Measurements from ENCODE around the gene SAMD9L.

The SAMD9L gene

GRCh38 chr7:93165447-93165846 lies 17.3 kb upstream of the SAMD9L start:
- Mint-ChIP-seq H3K4me1 (no peaks in the 10 kb centered on the region), H3K36me3 (ENCODE audit: low read depth) (no peaks in the 10 kb centered on the region), H3K4me3 (no peak overlapping the region), H3K27ac (no peak overlapping the region), H3K27me3 (ENCODE audit: low read depth) (peaks cover 8% of the 10 kb centered on the region), H3K9me3 (peaks cover 8% of the 10 kb centered on the region)
- TF ChIP-seq CTCF (IDR thresholded peaks at IDR 0.05; ENCODE audit: unreplicated experiment in 3 of 3) = no peak

GRCh38 chr7:93164766-93165165 lies 16.6 kb upstream of the SAMD9L start:
- Mint-ChIP-seq H3K4me3 (no peak overlapping the region), H3K4me1 (no peaks in the 10 kb centered on the region), H3K9me3 (peaks cover 8% of the 10 kb centered on the region), H3K27me3 (ENCODE audit: low read depth) (peaks cover 8% of the 10 kb centered on the region), H3K36me3 (ENCODE audit: low read depth) (no peaks in the 10 kb centered on the region), H3K27ac (no peak overlapping the region)
- TF ChIP-seq CTCF (IDR thresholded peaks at IDR 0.05; ENCODE audit: unreplicated experiment in 3 of 3) = no peak

GRCh38 chr7:93161181-93161762 lies 13.1 kb upstream of the SAMD9L start:
- H3K4me1 Mint-ChIP-seq = no peaks in the 10 kb centered on the region
- H3K4me3 Mint-ChIP-seq = no peak overlapping the region
- H3K27ac Mint-ChIP-seq = no peak overlapping the region
- no peaks in the 10 kb centered on the region for H3K36me3 Mint-ChIP-seq (ENCODE audit: low read depth)
- H3K9me3 Mint-ChIP-seq = no peaks in the 10 kb centered on the region
- no peak for TF ChIP-seq CTCF (IDR thresholded peaks at IDR 0.05; ENCODE audit: unreplicated experiment in 3 of 3)
- no peaks in the 10 kb centered on the region for H3K27me3 Mint-ChIP-seq (ENCODE audit: low read depth)

GRCh38 chr7:93160410-93160809 lies 12.2 kb upstream of the SAMD9L start:
- H3K36me3 Mint-ChIP-seq (ENCODE audit: low read depth) = no peaks in the 10 kb centered on the region
- H3K4me3 Mint-ChIP-seq = no peak overlapping the region
- no peaks in the 10 kb centered on the region for H3K27me3 Mint-ChIP-seq (ENCODE audit: low read depth)
- no peaks in the 10 kb centered on the region for H3K9me3 Mint-ChIP-seq
- no peaks in the 10 kb centered on the region for H3K4me1 Mint-ChIP-seq
- H3K27ac Mint-ChIP-seq = no peak overlapping the region
- TF ChIP-seq CTCF (IDR thresholded peaks at IDR 0.05; ENCODE audit: unreplicated experiment in 3 of 3) = no peak

GRCh38 chr7:93159490-93159889 lies 11.3 kb upstream of the SAMD9L start:
- H3K27me3 Mint-ChIP-seq (ENCODE audit: low read depth) = no peaks in the 10 kb centered on the region
- no peak for TF ChIP-seq CTCF (IDR thresholded peaks at IDR 0.05; ENCODE audit: unreplicated experiment in 3 of 3)
- no peaks in the 10 kb centered on the region for H3K4me1 Mint-ChIP-seq
- no peaks in the 10 kb centered on the region for H3K36me3 Mint-ChIP-seq (ENCODE audit: low read depth)
- H3K9me3 Mint-ChIP-seq = no peaks in the 10 kb centered on the region
- H3K4me3 Mint-ChIP-seq = no peak overlapping the region
- H3K27ac Mint-ChIP-seq = no peak overlapping the region

- H3K27me3 Mint-ChIP-seq (ENCODE audit: low read depth) = peaks cover 3% of the 10 kb centered on the region
- no peak for TF ChIP-seq CTCF (IDR thresholded peaks at IDR 0.05; ENCODE audit: unreplicated experiment in 3 of 3)
- no peaks in the 10 kb centered on the region for H3K9me3 Mint-ChIP-seq
- H3K27ac Mint-ChIP-seq = no peak overlapping the region
- no peak overlapping the region for H3K4me3 Mint-ChIP-seq
- no peaks in the 10 kb centered on the region for H3K36me3 Mint-ChIP-seq (ENCODE audit: low read depth)
- H3K4me1 Mint-ChIP-seq = no peaks in the 10 kb centered on the region
Observed at GRCh38 chr7:93156884-93157283, 8.7 kb upstream of the SAMD9L start.
